ENCODE measurements around the gene ODC1.

ODC1 gene

GRCh38 chr2:10424916-10425505 is 23.1 kb downstream of the ODC1 start:
- no peak for TF ChIP-seq CTCF (IDR thresholded peaks at IDR 0.05; ENCODE audit: extremely low read depth, insufficient read depth, missing control alignments)
- in situ Hi-C loops (cut with MboI; ENCODE audit: low pct_unique_long_range_greater_than_20kb, low sequenced_read_pairs, unreplicated experiment), result no loop called here
- no peak for DNase-seq (ENCODE audit: low spot score)

- in situ Hi-C loops (cut with MboI; ENCODE audit: low pct_unique_long_range_greater_than_20kb, low sequenced_read_pairs, unreplicated experiment), result no loop called here
- no peak for TF ChIP-seq CTCF (IDR thresholded peaks at IDR 0.05; ENCODE audit: extremely low read depth, insufficient read depth, missing control alignments)
- no peak for DNase-seq (ENCODE audit: low spot score)
Observed at GRCh38 chr2:10424051-10424450, 24.1 kb downstream of the ODC1 start.

GRCh38 chr2:10423400-10423774 is 24.7 kb downstream of the ODC1 start:
- no peak for DNase-seq (ENCODE audit: low spot score)
- in situ Hi-C loops (cut with MboI; ENCODE audit: low pct_unique_long_range_greater_than_20kb, low sequenced_read_pairs, unreplicated experiment), result no loop called here
- TF ChIP-seq CTCF (IDR thresholded peaks at IDR 0.05; ENCODE audit: extremely low read depth, insufficient read depth, missing control alignments), result no peak

- no peak for DNase-seq (ENCODE audit: low spot score)
- TF ChIP-seq CTCF (IDR thresholded peaks at IDR 0.05; ENCODE audit: extremely low read depth, insufficient read depth, missing control alignments), result no peak
- in situ Hi-C loops (cut with MboI; ENCODE audit: low pct_unique_long_range_greater_than_20kb, low sequenced_read_pairs, unreplicated experiment), result no loop called here
Observed at GRCh38 chr2:10422732-10423399, 25.3 kb downstream of the ODC1 start.

- DNase-seq (ENCODE audit: low spot score), result no peak
- in situ Hi-C loops (cut with MboI; ENCODE audit: low pct_unique_long_range_greater_than_20kb, low sequenced_read_pairs, unreplicated experiment), result no loop called here
- no peak for TF ChIP-seq CTCF (IDR thresholded peaks at IDR 0.05; ENCODE audit: extremely low read depth, insufficient read depth, missing control alignments)
Observed at GRCh38 chr2:10422251-10422650, 25.9 kb downstream of the ODC1 start.

GRCh38 chr2:10419553-10420257 is 28.4 kb downstream of the ODC1 start:
- no peak for DNase-seq (ENCODE audit: low spot score)
- in situ Hi-C loops (cut with MboI; ENCODE audit: low pct_unique_long_range_greater_than_20kb, low sequenced_read_pairs, unreplicated experiment), result loop anchor here (5.0 kb wide), 1 partner anchor 287 kb away; no protein-coding TSS in a partner anchor
- TF ChIP-seq CTCF (IDR thresholded peaks at IDR 0.05; ENCODE audit: extremely low read depth, insufficient read depth, missing control alignments), result no peak
